Stimulated activated CD4-positive, alpha-beta T cell treated with anti-CD3 and anti-CD28 coated beads, TNF-alpha, amount 100 ng/mL, for 24 hours (primary cell): Measurements from ENCODE around the gene PCDHGA1.
A peak's percentile ranks its signal among the peaks of the same experiment; 100 is the strongest.
"Not testable (repeated sequence)": the region's sequence is repeated elsewhere in the genome, so short reads cannot be mapped to it uniquely, and the experiment has no call there.

Experiments used
- DNase-seq, 3 experiments: peaks; one replicate each; pipeline ENCODE4 v3.0.0-alpha.2; 2020; ENCODE audit warnings: low read depth in 3 of 3

The PCDHGA1 gene

DNA sequence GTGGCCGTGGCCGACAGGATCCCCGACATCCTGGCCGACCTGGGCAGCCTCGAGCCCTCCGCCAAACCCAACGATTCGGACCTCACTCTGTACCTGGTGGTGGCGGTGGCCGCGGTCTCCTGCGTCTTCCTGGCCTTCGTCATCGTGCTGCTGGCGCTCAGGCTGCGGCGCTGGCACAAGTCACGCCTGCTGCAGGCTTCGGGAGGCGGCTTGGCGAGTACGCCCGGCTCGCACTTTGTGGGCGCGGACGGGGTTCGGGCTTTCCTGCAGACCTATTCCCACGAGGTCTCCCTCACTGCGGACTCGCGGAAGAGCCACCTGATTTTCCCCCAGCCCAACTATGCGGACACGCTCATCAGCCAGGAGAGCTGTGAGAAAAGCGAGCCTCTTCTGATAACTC lies 15.7 kb downstream of the PCDHGA1 start:
- not testable (repeated sequence) for DNase-seq

DNA sequence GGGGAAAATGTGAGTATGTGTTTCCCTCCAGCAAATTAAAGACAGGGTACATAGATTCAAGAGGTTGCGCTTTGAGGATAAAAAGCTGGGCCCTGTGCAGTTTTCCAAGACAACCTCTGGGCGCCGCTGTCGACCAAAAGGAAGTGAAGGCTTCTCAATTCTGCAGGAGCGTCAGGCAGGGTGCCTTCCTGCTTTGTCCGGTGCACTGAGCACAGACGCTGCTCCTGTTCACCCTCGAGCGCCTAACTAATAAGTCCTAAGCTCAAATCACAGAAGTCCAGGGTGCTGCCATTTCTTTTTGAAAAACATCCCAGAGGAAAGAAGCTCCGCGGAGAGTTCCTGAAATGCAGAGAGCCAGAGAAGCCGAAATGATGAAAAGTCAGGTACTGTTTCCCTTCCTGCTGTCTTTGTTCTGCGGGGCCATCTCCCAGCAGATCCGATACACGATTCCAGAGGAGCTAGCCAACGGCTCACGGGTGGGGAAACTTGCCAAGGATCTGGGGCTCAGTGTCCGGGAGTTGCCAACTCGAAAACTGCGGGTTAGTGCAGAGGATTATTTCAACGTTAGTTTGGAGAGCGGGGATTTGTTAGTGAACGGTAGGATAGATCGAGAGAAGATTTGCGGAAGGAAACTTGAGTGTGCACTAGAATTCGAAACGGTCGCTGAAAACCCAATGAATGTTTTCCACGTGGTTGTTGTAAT lies 19.8 kb downstream of the PCDHGA1 start, which contains the start of gene PCDHGB1:
Gene PCDHGB1 (plus strand): TSS at position 183 of the 703 bp plus-strand sequence. CDS start 162 bp downstream, at position 345.
- peak in 1 of 3 experiments; percentile 27 for DNase-seq

DNA sequence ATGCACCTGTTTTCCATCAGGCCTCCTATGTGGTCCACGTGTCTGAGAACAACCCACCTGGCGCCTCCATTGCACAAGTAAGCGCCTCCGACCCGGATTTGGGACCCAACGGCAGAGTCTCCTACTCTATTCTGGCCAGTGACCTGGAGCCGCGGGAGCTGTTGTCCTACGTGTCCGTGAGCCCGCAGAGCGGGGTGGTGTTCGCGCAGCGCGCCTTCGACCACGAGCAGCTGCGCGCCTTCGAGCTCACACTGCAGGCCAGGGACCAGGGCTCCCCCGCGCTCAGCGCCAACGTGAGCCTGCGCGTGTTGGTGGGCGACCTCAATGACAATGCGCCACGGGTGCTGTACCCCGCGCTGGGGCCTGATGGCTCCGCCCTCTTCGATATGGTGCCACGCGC lies 21.3 kb downstream of the PCDHGA1 start:
- DNase-seq = no peak

DNA sequence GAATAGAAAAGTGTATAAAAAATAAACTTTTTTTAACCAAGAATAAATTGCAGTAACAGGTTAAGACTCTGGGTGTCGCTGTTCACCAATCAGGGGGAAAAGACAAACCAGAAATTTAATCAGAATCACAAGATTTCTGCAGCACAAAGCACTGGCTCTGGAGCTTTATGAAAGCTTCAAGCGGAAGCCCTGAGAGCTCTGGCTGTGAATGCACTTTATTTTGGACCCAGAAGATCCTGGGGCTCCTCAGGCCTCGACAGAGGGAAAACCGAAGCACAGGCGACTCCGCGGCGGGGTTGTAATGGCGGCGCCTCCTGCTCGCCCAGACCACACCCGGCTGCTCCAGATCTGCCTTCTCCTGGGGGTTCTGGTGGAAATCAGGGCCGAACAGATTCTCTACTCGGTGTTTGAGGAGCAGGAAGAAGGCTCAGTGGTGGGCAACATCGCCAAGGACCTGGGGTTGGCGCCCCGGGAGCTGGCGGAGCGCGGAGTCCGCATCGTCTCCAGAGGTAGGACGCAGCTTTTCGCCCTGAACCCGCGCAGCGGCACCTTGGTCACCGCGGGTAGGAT lies 24.7 kb downstream of the PCDHGA1 start, which contains the start of gene PCDHGA4:
Gene PCDHGA4 (plus strand): TSS at position 122 of the 570 bp plus-strand sequence. CDS start 87 bp downstream, at position 209.
- DNase-seq = no peak

DNA sequence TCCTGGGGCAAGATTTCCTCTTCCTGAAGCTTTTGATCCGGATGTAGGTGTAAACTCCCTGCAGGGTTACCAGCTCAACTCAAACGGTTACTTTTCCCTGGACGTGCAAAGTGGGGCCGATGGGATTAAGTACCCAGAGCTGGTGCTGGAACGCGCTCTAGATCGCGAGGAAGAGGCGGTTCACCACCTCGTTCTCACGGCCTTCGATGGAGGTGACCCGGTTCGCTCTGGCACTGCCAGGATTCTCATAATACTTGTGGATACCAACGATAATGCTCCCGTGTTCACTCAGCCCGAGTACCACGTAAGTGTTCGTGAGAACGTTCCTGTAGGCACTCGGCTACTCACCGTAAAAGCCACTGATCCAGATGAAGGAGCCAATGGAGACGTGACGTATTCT lies 25.3 kb downstream of the PCDHGA1 start:
- DNase-seq = no peak

DNA sequence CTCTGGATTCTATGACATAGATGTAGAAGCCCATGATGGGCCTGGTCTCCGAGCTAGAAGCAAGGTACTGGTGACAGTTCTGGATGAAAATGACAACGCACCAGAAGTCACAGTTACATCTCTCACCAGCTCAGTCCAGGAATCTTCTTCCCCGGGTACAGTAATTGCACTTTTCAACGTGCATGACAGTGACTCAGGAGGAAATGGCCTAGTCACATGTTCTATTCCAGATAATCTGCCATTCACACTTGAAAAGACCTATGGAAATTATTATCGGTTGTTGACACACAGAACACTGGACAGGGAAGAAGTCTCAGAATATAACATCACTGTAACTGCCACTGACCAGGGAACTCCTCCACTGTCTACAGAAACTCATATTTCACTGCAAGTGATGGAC lies 25.8 kb downstream of the PCDHGA1 start:
- DNase-seq = no peak

DNA sequence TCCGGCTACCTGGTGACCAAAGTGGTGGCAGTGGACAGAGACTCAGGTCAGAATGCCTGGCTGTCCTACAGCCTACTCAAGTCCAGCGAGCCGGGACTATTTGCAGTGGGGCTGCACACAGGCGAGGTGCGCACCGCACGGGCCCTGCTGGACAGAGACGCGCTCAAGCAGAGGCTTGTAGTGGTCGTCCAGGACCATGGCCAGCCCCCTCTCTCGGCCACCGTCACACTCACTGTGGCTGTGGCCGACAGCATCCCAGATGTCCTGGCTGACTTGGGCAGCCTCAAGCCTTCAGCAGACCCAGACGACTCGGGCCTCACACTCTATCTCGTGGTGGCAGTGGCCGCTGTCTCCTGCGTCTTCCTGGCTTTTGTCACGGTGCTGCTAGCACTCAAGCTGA lies 26.6 kb downstream of the PCDHGA1 start:
- DNase-seq = no peak

DNA sequence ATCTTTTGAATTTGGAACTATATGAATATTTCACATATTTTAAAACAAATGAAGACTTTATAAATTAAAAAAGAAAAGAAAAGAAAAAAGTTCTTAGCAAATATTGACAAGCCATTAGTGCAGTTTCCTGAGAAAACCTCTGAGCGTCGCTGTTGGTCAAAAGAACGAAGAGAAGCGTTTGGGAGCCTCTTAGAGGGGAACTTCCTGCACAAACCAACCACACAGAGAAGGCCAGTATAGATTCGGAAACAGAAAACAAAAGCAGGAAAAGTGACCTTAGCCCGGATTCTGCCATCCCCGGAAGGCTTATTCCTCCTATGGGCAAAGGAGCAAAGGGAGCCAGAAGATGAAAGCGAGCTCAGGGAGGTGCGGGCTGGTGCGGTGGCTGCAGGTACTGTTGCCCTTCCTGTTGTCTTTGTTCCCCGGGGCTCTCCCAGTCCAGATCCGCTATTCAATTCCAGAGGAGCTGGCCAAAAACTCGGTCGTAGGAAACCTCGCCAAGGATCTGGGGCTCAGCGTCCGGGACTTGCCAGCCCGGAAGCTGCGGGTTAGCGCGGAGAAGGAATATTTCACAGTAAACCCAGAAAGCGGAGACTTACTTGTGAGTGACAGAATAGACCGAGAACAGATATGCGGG lies 29.6 kb downstream of the PCDHGA1 start, which contains the start of gene PCDHGB2:
Gene PCDHGB2 (plus strand): TSS at position 205 of the 637 bp plus-strand sequence. CDS start 142 bp downstream, at position 347.
- no peak for DNase-seq

DNA sequence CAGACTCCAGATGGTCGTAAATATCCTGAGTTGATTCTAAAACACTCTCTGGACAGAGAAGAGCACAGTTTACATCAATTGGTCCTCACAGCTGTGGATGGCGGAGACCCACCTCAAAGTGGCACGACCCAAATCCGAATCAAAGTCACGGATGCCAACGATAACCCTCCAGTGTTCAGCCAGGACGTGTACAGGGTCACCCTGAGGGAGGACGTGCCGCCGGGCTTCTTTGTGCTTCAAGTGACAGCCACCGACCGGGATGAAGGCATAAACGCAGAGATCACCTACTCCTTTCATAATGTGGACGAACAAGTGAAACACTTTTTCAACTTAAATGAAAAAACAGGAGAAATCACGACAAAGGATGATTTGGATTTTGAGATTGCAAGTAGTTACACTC lies 30.4 kb downstream of the PCDHGA1 start:
- DNase-seq = no peak

DNA sequence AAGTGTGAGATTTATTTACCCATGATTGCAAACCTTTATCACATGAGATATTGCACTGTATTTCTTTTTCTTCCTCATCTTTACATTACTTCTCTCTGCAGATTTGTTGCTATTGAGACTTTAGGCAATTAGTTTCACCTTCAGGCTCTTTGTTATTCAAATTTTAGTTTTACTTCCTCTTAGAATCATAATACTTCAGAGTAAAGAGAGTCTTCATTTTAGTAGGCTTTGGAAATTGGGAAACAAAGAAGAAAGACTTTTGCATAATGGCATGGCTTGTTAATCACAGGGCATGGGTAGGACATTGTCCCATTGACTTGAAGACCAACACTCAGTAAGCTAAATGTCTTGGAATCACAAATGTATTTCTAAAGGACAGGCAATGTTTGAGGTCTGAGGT lies 32.4 kb downstream of the PCDHGA1 start:
- DNase-seq = no peak

DNA sequence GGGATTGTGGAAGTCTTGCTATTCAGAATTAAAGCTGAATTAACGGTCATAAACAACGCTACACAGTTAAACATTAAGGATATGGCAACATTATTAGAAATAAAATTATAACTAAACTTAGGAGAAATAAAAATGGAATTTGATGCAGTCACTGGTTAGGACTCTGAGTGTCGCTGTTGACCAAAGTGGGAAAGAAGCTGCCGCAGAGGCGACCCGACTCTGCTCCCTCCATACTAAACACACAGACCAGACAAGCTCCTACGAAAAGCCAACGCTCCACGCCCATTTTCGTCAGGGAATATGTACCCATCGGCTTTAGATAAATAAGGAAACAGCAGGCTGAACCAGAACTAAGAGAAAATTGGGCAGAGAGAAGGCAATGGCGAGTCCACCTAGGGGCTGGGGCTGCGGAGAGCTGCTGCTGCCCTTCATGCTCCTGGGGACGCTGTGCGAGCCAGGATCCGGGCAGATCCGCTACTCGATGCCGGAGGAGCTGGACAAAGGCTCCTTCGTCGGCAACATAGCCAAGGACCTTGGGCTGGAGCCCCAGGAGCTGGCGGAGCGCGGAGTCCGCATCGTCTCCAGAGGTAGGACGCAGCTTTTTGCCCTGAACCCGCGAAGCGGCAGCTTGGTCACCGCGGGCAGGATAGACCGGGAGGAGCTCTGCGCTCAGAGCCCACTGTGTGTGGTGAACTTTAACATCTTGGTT lies 33.8 kb downstream of the PCDHGA1 start, which contains the start of gene PCDHGA5:
Gene PCDHGA5 (plus strand): TSS at position 211 of the 709 bp plus-strand sequence. CDS start 169 bp downstream, at position 380.
- DNase-seq = no peak

DNA sequence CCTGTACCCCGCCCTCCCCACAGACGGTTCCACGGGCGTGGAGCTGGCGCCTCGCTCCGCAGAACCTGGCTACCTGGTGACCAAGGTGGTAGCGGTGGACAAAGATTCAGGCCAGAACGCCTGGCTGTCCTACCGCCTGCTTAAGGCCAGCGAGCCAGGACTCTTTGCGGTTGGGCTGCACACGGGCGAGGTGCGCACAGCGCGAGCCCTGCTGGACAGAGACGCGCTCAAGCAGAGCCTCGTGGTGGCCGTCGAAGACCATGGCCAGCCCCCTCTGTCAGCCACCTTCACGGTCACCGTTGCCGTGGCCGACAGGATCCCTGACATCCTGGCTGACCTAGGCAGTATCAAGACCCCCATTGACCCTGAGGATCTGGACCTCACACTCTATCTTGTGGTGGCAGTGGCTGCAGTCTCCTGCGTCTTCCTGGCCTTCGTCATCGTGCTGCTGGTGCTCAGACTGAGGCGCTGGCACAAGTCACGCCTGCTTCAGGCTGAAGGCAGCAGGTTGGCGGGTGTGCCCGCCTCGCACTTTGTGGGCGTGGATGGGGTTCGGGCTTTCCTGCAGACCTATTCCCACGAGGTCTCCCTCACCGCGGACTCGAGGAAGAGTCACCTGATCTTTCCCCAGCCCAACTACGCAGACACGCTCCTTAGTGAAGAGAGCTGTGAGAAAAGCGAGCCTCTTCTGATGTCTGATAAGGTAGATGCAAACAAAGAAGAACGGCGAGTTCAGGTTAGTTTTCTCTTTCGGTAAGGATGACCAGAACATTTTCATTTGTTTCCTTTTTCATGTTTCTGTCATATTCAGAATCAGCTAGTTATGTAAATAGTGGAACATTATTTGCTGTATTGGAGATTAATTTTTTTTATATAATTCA lies 35.9 kb downstream of the PCDHGA1 start:
- no peak for DNase-seq

DNA sequence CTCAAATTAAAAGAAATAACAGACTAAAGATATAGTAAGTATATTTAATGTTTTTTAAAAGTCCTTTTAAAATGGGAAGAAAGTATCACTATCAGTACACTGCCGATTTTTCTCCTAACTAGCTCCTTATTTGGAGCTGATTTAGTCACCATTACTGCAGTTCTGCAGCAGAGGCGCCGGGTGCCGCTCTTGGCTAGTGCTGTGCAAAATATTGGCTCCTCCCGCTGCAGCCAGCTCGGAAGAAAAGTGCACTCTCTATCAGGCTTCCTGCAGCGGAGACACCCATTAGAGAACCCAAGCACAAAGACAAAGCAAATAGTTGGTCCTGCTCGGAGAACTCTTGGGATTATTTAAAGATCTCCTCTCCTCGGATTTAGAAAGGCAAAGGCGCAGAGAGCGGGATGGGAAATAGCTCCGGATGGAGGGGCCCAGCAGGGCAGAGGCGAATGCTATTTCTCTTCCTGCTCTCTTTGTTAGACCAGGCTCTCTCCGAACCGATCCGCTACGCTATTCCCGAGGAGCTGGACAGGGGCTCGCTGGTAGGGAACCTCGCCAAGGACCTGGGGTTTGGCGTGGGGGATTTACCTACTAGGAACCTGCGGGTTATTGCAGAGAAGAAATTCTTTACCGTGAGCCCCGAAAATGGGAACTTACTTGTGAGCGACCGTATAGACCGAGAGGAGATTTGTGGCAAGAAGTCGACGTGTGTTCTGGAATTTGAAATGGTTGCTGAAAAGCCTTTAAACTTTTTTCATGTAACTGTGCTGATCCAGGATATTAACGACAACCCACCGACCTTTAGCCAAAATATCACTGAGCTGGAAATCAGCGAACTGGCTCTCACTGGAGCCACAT lies 39.9 kb downstream of the PCDHGA1 start, which contains the start of gene PCDHGB3:
Gene PCDHGB3 (plus strand): TSS at position 249 of the 855 bp plus-strand sequence. CDS start 153 bp downstream, at position 402.
- peak in 1 of 3 experiments; percentile 15 for DNase-seq

DNA sequence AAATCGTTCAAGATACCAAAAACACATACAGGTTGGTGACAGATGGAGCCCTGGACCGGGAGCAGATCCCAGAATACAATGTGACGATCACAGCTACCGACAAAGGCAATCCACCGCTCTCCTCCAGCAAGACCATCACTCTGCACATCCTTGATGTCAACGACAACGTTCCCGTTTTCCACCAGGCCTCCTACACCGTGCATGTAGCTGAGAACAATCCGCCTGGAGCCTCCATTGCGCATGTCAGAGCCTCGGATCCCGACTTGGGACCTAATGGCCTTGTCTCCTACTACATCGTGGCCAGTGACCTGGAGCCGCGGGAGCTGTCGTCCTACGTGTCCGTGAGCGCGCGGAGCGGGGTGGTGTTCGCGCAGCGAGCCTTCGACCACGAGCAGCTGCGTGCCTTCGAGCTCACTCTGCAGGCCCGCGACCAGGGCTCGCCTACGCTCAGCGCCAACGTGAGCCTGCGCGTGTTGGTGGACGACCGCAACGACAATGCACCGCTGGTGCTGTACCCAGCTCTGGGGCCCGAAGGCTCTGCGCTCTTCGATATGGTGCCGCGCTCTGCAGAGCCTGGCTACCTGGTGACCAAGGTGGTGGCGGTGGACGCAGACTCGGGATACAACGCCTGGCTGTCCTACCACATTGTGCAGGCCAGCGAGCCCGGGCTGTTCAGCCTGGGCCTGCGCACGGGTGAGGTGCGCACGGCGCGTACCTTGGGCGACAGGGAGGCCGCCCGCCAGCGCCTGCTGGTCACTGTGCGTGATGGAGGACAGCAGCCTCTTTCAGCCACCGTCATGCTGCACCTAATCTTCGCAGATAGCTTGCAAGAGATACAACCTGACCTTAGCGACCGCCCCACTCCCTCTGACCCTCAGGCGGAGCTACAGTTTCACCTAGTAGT lies 41.5 kb downstream of the PCDHGA1 start:
- DNase-seq = no peak

DNA sequence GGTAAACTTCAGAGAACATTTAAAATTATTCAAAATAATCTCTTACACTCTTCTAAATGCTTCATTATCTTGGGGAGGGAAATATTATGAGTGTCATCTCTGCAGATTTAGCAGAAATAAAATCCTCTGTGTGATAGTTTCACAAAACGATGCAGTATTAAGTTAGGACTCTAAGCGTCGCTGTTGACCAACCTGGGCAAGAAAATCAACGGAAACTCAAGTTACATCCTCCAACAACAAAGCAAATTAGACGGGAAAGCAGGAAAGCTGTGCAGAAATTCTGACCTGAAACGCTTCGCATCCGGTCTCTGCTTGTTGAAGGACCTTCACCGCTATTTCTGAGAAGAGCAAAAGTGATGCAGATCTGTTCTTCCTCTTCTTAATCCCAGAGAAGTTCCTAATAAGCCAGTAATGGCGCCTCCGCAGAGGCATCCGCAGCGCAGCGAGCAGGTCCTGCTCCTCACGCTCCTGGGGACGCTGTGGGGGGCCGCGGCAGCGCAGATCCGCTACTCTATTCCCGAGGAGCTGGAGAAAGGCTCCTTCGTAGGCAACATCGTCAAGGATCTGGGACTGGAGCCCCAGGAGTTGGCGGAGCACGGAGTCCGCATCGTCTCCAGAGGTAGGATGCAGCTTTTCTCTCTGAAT lies 43.5 kb downstream of the PCDHGA1 start, which contains the start of gene PCDHGA6:
Gene PCDHGA6 (plus strand): TSS at position 219 of the 645 bp plus-strand sequence. CDS start 193 bp downstream, at position 412.
- DNase-seq = no peak

DNA sequence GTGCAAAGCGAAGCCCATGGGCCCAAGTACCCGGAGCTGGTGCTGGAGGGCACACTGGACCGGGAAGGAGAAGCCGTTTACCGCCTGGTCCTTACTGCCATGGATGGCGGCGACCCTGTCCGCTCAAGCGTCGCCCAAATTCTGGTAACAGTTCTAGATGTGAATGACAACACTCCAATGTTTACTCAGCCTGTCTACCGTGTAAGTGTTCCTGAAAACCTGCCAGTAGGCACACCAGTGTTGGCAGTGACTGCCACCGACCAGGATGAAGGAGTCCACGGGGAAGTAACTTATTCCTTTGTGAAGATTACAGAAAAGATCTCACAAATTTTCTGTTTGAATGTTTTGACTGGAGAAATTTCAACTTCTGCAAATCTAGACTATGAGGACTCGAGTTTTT lies 44.3 kb downstream of the PCDHGA1 start:
- no peak for DNase-seq

DNA sequence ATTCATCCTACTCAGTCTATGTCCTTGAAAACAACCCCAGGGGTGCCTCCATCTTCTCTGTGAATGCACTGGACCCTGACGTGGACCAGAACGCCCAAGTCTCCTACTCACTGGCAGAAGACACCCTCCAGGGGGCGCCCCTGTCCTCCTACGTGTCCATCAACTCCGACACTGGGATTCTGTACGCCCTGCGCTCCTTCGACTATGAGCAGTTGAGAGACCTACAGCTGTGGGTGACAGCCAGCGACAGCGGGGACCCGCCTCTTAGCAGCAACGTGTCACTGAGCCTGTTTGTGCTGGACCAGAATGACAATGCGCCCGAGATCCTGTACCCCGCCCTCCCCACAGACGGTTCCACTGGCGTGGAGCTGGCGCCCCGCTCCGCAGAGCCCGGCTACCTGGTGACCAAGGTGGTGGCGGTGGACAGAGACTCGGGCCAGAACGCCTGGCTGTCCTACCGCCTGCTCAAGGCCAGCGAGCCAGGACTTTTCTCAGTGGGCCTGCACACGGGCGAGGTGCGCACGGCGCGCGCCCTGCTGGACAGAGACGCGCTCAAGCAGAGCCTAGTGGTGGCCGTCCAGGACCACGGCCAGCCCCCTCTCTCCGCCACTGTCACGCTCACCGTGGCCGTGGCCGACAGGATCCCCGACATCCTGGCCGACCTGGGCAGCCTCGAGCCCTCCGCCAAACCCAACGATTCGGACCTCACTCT lies 45.3 kb downstream of the PCDHGA1 start:
- DNase-seq = not testable (repeated sequence)
